Subcutaneous adipose tissue (tissue), 4 donors: ENCODE results near the gene OBSCN. TPM values are rescaled to one million over a fixed set of nuclear protein-coding genes. Genes with fewer than 3 reads are reported as not detected.

Experiments
- CTCF ChIP-seq: fragments of 450-650 bp; IDR thresholded peaks from one replicate; pipeline ENCODE4 v1.5.1; 2016; ENCODE audit warnings: low read depth, mild to moderate bottlenecking, control low read depth, antibody characterized with exemption, moderate library complexity
- total RNA-seq, 4 donors: library from RNA; depleted of rRNA; stranded (reverse); fragments of >200 nt; gene quantifications; one replicate each; pipeline ENCODE4 v1.1.0, GENCODE V29; 2016

OBSCN gene
- total RNA-seq, 4 donors from 2014 or later, result 4.1 to 4.9 (median 4.7) TPM

GRCh38 chr1:228226956-228227791 lies 19.3 kb downstream of the OBSCN start:
- TF ChIP-seq CTCF, result no peak

GRCh38 chr1:228228601-228229074 lies 20.8 kb downstream of the OBSCN start:
- TF ChIP-seq CTCF, result no peak

- TF ChIP-seq CTCF, result no peak
Measured at GRCh38 chr1:228231189-228231588, 23.3 kb downstream of the OBSCN start.

GRCh38 chr1:228233136-228233535 lies 25.3 kb downstream of the OBSCN start:
- no peak for TF ChIP-seq CTCF

- TF ChIP-seq CTCF, result no peak
Measured at GRCh38 chr1:228234921-228235320, 27.1 kb downstream of the OBSCN start.

- no peak for TF ChIP-seq CTCF
Measured at GRCh38 chr1:228236744-228237143, 28.9 kb downstream of the OBSCN start.

- TF ChIP-seq CTCF, result no peak
Measured at GRCh38 chr1:228238007-228238406, 30.2 kb downstream of the OBSCN start.
